DOHH2 (cell line): ENCODE data around the gene LYRM4.

Experiments used
- EZH2phosphoT487 ChIP-seq: fragments of 200-600 bp; sonication (generic); IDR thresholded peaks from 2 replicates; pipeline ENCODE4 v1.6.1; 2017; ENCODE audit warnings: borderline replicate concordance, mild to moderate bottlenecking, antibody characterized with exemption, low read length, moderate library complexity, mixed read lengths
- TF ChIP-seq, protein P1 (sequence below): fragments of 200-600 bp; sonication (generic); IDR thresholded peaks from one replicate; pipeline ENCODE4 v1.5.1; 2014; ENCODE audit warnings: antibody characterized with exemption, mild to moderate bottlenecking, low read depth, low read length; ENCODE audit not compliant: poor library complexity, severe bottlenecking

DNA sequence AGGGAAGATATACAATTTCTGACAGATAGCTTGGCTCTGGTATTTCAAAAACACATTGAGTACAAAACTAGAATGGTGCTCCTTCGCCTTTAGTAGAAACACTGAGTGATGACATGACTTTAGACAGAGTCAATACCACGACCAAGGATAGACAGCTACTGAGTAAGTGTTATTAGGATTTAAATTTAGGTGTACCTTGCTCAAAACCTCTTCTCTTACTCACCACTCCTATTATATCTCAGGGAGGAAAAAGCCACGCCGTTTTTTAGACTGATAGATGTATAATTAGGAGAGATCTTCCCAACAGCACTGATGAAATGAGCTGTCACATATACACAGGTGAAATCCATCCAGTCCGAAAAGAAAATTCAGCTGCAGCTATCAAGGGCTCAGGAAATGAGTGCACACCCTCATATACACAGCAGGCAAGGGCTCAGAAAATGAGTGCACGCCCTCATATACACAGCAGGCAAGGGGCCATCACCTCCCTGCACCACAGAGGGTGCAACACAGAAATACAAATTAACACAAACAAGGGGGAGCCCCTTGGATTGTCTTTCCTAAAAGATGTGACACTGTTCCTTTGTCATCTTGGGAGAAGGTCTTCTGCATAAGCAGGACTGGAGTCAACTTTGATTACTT lies 53.7 kb downstream of the LYRM4 start:
- TF ChIP-seq, protein P1, sequence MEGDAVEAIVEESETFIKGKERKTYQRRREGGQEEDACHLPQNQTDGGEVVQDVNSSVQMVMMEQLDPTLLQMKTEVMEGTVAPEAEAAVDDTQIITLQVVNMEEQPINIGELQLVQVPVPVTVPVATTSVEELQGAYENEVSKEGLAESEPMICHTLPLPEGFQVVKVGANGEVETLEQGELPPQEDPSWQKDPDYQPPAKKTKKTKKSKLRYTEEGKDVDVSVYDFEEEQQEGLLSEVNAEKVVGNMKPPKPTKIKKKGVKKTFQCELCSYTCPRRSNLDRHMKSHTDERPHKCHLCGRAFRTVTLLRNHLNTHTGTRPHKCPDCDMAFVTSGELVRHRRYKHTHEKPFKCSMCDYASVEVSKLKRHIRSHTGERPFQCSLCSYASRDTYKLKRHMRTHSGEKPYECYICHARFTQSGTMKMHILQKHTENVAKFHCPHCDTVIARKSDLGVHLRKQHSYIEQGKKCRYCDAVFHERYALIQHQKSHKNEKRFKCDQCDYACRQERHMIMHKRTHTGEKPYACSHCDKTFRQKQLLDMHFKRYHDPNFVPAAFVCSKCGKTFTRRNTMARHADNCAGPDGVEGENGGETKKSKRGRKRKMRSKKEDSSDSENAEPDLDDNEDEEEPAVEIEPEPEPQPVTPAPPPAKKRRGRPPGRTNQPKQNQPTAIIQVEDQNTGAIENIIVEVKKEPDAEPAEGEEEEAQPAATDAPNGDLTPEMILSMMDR: no peak
- no peak for TF ChIP-seq EZH2phosphoT487
